GM12864 (cell line): ENCODE results near the gene METRN.

ENCODE experiments used
- DNase-seq: peaks from one replicate; pipeline ENCODE4 v3.0.0-alpha.2; 2011; ENCODE audit warnings: low read depth
- H3K4me3 ChIP-seq: 2 replicates; pipeline ENCODE4 v1.5.1; 2011; ENCODE audit warnings: mild to moderate bottlenecking, low read depth, low read length, control low read depth
- CTCF ChIP-seq: IDR thresholded peaks from 2 replicates; pipeline ENCODE4 v1.5.1; 2011; ENCODE audit warnings: low read depth, mild to moderate bottlenecking, moderate library complexity, low read length, control low read depth, inconsistent platforms; ENCODE audit errors: missing control alignments

Gene METRN

DNA sequence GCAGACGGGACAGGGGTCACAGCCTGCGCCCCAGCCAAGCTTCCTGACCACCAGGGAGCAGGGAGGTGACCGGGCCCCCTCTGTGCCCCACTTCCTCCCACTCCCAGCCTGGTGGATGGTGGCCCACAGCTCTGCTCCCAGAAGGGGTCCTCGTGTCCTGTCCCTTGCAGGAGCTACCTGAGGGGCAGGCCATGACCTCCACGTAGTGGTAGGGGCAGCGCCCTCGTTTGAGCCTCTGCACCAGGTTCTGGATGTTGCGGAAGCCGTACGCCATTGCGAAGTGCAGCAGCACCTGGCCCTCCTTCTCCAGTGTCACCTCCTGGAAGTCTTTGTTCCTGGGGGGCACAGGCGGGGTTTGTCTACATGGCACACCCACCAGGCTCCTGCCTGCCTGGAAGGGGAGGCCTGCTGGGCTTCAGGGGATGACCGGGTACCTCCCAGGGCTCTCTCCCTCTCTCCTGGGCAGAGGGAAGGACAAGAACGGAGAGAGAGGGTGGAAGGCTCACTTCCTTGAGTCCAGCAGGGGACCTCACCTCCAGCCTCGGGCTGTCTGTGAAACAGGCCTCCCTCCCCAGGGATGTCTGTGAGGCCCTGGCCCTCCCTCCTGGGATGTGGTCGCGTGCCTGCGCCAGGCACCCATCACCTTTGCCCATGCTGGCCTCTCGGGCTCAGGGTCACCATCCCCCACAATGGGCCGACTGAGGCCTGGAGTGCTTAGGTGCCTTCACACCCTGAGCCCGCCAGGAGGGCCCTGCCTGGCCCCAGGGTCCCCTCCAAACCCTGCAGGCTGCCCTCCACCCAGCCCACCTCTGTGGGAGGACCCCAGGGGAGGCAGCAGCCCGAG lies 16.0 kb downstream of the METRN start:
- DNase-seq: no peak

DNA sequence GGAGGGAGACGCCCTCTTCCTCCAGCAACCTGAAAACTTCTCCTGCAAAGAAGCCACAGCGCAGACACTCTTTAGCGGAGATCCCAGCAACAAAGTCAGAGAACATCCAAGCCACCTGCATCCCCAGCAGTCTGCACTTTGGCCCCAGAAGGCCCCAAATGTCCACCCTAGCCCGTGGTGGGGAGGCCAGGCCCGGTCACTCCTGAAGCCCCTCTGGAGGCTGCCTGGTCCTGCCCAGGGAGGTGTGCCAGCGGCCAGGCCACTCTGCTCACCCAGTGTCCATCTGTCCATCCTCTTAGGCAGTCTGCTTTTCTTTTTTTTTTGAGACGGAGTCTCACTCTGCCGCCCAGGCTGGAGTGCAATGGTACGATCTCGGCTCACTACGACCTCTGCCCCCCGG lies 17.4 kb downstream of the METRN start:
- H3K4me3 ChIP-seq: no peak overlapping the region
- no peak for TF ChIP-seq CTCF
- DNase-seq: no peak

More for the DNA sequence above, 16.0 kb downstream of the METRN start:
- TF ChIP-seq CTCF: no peak
- no peak overlapping the region for H3K4me3 ChIP-seq

DNA sequence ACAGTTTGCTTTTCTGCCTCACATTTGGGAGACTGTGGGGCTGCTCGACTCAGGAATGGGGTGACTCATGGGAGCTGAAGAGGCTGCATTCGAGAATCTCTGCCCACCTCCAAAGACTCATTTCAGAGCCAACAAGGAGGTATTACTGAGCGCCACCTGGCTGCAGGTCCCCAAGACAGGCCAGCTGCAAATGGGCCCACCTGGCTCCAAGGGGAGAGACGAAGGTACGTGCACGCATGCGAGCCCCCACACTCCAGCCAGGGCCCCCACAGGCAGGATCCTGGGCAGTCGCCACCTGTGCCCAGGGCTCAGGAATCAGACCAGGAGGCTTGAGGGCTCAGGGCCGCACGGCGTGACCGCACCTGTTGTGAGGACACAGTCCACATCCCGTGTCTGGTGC lies 18.0 kb downstream of the METRN start:
- no peak for DNase-seq
- H3K4me3 ChIP-seq: no peak overlapping the region
- no peak for TF ChIP-seq CTCF

DNA sequence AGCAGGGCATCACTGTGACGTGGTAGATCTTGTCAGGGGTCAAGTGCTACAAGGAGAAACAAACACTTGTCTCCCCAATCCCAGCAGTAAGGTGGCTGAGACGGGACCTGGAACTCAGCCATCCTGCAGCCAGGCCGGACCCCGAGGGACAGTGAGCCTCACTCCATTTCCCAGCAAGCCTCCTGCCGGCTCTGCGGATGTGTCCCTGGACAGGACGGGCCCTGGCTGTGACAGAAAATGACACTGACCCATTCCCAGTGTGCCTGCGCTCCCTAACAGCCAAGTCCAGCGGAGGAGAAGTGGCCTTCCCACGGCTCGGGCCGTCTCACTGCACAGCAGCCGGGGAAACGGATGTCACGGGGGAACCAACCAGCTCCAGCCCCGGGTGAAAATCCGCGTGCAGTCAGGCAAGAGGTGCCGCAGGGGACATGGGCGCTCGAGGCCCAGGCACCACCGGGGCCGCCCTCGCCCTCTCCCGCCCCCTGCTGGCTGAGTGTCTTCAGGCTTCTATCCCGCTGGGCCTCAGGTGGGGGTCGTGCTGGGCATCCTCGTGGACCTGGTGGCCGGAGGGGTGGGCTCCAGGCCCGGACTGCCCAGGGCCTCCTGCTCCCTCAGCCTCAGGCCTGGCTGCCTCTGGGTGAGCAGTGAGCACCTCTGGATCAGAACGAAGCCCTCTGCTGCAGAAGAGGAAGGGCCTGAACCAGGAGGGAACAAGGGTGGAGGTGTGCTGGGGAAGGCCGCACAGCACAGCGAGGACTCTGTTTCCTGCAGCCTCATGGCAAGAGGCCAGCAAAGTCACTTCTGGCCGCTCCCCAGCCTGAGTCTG lies 18.7 kb downstream of the METRN start:
- peak; percentile 39 for TF ChIP-seq CTCF
- no peak for DNase-seq
- H3K4me3 ChIP-seq: no peak overlapping the region

DNA sequence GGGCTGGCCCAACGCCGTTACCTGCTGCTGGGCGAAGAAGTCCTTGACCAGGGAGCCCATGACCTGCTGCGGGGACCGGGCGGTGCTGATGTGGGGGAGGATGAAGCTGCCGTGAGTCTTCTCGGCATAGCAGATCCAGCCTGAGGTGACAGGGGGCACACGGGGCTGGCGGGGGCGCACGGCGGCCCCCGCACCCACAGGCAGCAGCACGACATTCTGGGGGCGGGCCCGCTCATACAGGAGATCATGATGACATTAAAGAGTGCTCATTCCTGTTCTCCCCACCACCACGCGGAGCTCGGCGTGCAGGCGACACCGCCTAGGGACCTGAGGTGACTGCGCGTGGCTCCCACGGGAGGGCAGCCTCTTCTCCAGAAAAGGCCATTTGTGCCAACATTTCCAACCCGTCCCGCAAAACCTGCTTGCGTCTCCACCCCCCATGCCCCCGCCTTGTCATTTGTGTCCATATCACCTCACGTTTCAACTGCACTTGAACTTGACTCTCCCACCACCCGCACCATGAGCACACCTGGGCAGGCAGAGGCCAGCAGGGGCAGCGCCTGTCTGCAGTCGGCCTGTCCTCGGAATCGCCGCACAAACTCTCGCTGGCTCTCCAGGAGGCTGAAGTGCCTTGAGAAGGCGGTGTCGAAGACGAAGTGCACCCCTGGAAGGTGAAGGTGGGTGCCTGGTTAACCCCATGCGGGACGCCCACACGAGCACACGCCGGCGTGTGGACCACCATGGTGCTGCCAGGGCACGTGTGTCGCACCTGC lies 19.5 kb downstream of the METRN start:
- H3K4me3 ChIP-seq: no peak overlapping the region
- TF ChIP-seq CTCF: no peak
- DNase-seq: no peak

DNA sequence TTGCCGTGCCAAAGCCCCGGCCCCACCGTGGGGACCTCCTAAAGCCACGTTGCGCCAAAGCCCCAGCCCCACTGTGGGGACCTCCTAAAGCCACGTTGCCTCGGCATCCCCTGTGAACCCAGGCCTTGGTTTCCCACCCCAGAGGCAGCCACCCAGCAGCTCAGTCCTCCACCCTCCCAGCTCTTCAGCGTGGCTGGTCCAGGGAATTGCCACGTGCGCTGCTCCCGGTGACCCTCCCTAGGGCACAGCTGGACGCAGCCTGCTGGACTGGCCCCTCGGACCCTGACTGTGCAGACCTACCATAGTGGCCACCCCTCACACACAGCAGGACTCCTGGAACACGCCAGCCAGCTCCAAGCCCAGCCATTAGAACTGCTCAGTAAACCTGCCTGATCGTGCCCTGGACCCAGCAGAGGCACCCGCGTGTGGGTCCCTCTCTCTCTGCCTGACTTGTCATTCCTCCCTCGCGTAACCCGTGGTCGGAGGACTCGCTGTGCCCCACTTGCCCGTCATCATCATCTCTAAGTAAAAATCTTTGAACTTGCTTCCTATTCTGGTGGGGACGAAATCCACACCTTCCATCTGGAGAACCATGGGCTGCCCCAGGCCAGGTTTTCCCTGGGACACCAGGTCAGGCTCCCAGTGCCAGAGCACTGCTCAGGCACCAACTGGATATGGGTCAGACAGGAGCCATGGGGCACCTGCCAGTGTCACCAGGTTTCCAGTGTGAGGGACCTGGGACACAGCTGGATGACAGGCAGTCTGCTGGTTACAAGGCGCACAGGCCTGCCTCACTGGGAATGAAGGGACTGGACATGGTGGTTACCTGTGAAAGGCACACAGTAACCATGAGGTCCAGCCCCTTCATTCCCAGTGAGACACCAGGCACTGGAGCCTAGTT lies 20.3 kb downstream of the METRN start:
- no peak for TF ChIP-seq CTCF
- no peak for DNase-seq
- no peak overlapping the region; the same call in 1 of the 2 replicates for H3K4me3 ChIP-seq
